ENCODE measurements around the gene GULP1.

Gene GULP1

DNA sequence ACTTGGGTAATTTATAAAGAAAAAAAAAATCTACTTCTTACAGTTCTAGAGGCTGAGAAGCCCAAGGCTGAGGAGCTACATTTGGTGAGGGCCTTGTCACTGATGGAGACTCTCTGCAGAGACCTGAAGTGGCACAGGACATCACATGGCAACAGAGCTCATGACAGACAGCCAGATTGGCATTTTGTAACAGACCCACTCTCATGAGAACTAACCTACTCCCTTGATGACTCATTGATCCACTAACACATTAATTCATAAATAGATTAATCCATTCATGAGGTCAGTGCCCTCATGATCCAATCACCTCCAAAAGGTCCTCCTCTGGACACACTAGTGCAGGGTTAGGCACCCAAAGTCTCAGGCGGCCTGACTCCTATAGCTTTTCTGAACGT is 318.4 kb downstream of the GULP1 start:
- no peak for DNase-seq

DNA sequence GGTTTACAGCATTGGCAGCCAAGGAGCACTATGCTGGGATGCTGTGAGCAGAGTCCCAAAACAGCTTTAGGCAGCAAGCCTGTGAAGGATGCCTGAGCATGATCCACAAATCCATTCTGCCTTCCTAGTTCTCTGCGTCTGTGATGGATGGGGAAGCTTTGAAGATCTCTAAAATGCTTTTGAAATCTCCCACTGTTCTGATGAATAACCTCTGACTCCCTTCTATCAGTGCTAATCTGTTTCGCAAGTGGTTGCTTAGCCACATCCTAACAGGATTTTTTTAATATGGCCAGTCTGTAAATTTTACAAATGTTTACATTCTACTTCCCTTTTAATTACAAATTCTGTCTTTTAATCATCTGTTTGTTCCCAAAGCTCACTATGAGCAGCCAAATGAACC is 319.2 kb downstream of the GULP1 start:
- DNase-seq: no peak

DNA sequence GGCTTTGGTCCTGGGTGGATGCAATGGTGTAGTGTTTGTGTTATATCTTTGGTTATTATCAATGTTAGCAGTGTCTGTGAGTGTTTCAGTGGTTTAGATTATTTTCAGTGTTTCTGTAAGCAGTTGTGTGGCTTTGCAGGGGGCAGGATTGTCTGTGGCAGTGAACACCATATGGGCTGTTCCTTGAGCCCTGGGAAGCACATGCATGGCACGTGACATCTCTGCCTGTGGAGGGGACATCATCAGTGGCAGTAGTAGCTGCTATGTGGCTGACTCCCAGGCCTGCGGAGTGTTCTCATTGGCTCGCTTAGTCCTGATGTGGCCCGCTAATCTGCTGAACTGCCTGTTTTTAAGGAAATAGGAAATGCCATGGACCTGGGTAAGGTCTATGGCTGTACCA is 327.5 kb downstream of the GULP1 start:
- DNase-seq: no peak

DNA sequence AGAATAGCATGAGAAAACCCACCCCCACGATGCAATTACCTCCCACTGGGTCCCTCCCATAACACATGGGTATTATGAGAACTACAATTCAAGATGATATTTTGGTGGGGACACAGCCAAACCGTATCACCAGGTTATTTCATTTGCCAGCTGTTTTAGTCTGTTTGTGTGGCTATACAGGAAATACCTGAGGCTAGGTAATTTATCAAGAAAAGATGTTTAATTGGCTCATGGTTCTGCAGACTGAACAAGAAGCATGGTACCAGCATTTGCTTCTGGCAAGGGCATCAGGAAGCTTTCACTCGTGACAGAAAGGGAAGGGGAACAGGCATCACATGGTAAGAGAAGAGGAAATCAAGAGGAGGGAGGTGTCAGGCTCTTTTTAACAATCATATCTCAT is 329.2 kb downstream of the GULP1 start:
- no peak for DNase-seq

DNA sequence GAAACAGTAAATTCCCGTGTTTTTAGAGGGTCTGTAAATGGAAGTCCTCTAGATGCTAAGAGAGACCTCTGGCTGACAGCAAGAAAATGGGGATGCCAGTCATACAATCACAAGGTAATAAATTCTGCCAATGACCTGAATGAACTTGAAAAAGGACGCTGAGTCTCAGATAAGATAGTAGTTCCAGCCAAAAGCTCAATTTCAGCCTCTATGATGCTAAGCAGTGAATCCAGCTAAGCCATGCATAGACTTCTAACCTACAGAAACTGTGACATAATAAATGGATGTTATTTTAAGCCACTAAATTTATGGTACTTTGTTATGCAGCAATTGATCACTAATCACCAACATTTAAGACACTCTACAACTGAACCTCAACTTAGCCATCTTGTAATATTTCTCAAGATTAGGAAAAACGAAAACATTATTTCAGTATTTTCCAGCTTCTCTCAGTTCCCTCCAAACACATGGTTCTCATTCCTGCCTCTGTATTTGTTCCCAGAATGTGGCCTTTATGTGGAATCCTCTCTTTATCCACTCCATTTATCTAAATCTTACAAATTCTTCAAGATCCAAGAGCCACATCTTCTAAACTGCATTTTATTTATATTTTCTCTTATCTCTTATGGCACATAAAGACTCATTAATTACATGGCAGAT is 331.1 kb downstream of the GULP1 start:
- no peak for DNase-seq

DNA sequence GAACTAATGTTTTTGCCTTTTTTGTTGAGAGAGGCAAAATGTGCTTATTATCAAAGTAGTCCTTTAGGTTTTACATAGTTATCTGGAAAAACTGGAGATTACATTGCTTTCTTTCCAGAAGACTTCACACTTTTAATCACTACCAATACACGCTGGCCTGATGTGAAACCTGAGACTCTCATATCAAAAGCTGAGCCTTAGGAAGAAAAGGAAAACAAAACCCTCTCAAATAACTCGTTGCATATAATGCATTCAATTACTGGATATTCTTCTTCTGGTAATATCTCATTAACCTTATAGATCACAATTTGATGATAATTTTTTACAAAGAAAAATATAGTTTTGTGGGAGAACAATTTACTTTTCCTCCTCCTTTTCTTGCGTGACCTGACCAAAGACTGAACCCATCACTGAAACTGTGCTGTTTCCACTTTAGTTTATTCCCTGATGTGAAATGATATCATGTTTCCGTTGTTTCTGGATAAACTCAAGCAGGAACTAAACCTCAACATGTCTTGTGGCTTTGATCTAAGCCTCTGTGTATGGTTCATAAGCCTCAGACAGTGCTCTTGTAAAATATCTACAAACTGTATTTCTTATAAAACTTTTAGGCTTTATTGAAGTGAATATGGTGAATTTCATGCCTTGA is 332.4 kb downstream of the GULP1 start:
- no peak for DNase-seq

DNA sequence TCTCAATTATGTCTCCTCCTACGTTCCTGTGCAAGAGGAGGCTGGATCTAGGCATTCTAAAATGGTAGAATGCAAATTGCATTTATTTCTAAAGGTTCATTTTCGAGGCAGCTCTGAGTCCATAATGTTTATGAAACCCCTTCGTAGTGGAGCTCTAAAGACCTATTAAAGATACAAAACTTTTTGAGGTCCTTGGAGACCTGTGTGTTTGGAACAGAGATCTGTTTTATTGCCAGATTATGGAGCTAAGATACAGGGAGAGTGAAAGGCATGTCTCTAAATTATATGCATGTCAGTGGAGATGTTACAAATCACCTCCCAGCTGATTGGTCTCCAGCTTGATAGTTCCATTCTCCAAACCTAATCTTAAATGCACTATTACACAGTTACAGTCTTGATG is 335.8 kb downstream of the GULP1 start:
- DNase-seq: no peak

DNA sequence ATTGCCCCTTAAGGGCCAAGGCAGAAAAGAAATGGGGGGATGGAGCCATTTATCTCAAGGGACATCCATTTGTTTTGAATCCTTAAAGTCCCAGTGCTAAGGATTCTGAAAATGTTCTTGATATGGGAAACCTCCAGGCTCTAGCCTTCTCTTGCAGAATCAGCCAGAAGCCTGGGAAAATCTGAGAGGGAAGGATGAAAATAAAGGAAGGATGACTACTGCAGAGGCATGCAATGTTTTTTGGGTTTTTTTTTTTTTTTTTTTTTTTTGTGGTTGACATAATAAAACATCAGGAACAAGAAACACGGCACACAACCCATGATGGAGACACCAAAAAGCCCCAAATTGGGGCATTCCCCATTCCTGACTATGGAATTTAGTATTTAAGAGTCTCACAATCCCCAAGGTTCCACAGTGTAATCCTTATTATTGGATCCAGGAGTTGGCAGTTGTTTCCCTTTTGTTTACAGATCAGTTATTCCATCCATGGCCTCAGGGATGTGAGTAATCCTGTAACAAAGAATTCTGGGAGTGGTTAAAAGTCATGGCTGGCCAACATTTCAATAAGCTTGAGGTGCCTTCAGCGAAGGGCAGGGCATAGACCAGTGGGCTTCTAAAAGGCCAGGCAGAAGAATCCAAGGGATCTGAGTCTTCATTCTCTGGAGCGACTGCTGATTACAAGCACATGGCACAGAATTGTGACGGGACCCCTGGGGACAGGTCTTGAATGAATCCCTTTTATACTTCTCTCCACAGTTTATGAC is 337.5 kb downstream of the GULP1 start:
- no peak for DNase-seq

DNA sequence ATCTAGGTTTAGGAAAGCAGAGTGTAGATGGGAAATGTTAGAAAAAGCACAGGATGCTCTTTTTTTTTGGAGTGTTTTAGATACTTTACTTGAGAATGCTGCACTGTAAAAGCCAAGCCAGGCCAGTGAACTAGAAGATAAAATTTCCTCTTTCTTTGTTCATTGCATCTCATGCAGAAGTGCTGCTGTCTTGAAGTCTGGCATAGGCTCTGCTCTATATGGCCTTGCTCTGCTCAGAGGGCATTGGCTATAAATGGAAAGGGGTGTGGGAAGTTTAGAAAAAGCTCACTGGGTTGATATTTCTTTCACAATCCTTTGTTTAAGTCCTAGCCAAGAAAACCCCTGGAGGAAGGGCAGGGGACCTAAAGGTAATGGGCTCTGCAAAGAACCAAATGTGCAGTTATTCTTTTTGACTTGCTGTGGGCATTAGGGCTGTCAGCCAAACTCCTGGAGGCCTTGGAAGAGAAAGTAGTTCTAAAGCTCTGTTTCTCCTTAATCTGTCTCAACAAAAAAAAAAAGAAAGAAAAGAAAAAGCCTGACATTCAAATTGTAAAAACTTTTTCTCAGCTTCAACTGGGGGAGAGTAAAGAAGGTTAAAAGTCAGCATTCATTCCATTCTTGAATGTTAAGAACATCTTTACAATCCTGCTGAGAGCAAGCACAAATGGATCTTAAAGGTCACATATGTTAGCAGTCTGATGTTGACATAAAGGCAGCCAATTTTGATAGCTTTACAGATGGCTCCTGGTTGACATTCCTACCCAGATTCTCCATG is 338.3 kb downstream of the GULP1 start:
- DNase-seq: no peak

DNA sequence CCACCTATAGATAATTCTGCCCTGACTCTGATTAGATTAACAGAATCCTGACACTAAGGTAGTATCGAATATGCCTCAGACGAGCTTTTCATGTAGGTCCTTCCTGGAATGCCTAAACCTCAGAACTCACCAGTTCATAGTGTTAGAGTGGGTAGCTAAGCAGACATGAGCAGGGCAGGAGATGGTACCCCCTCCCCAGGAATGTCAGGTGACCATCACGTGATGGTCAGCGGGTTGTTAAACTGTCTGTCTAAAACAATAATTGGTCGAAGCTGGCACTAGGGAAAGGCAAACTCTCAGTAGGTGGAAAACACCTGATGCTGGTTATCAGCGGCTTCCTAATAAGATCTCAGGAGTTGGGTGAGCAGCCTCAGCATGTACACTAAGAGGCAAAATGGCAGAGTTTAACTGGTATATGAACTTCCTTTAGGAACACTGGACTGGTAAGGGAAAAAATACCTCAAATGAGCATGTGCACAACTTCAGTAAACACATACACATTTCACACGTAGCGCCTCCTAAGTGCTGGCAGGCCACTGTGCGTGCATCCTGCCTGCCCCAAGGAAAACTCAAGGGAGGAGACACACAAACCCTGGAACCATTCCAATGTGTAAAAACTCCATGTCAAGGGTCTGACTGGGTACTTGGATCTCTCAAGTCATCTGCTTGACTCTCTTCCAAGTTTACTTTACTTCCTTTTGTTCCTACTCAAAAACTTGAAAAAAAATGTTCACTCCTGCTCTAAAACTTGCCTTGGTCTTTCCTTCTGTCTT is 339.5 kb downstream of the GULP1 start:
- DNase-seq: no peak

DNA sequence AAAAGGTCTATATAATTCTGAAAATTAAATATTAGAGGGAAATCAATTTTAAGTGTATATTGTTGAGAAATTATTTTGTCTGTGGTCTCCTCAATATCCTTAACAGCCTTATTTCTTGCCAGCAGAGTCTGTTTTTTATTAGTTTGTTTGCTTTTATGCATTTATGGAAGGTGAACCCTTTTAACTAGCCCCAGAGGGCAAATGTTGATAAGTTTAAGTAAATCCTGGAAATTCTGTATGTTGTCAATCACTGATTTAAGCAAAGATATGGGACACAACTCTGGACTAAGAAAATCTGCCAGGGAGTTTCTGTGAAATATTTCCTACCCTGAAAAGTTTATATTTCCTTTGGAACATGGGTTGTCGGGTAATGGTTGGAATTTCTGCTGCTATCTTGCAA is 343.0 kb downstream of the GULP1 start:
- no peak for DNase-seq
